ENCODE results near the gene ZRSR2. TPM values are rescaled to one million over a fixed set of nuclear protein-coding genes. Genes with fewer than 3 reads are reported as not detected.

ZRSR2 gene
- total and polyA plus RNA-seq, 9 of the 15 experiments (the other 6 are each of a cell fraction or from before 2014, with no cell fraction given): 3.5 to 19.5 (median 8.6) TPM

- peak; percentile 77; the same call in 1 of the 2 replicates for TF ChIP-seq ZBTB2 (IDR thresholded peaks at IDR 0.05)
- no peak for TF ChIP-seq TFE3 (CRISPR knock-in tag; IDR thresholded peaks at IDR 0.05)
- TF ChIP-seq NR0B1 (IDR thresholded peaks at IDR 0.05; ENCODE audit: partially characterized antibody): no peak
- peak; percentile 29; the same call in 1 of the 2 replicates for TF ChIP-seq ETV1 (tag; conservative IDR thresholded peaks at IDR 0.05; ENCODE audit: low read depth)
- no peak for TF ChIP-seq ZNF143 (CRISPR knock-in tag; IDR thresholded peaks at IDR 0.05)
- no peak for TF ChIP-seq ZNF57 (CRISPR knock-in tag; IDR thresholded peaks at IDR 0.05)
- TF ChIP-seq HES1 (IDR thresholded peaks at IDR 0.05; ENCODE audit: low read depth): no peak
- TF ChIP-seq ZSCAN32 (CRISPR knock-in tag; IDR thresholded peaks at IDR 0.05): no peak
- no peak for TF ChIP-seq OTX1 (CRISPR knock-in tag; IDR thresholded peaks at IDR 0.05)
- TF ChIP-seq RNF2 (IDR thresholded peaks at IDR 0.05): no peak
- TF ChIP-seq HDGF (IDR thresholded peaks at IDR 0.05): no peak
- no peak for TF ChIP-seq SNAPC5 (CRISPR knock-in tag; IDR thresholded peaks at IDR 0.05)
- TF ChIP-seq RNF219 (CRISPR knock-in tag; IDR thresholded peaks at IDR 0.05): no peak
- TF ChIP-seq HNRNPH1 (optimal IDR thresholded peaks at IDR 0.05; ENCODE audit: low read depth, low read length): no peak
- TF ChIP-seq GTF2B (IDR thresholded peaks at IDR 0.05; ENCODE audit: extremely low read depth, insufficient read length): no peak
- TF ChIP-seq TEAD1 (CRISPR knock-in tag; IDR thresholded peaks at IDR 0.05): no peak
- TF ChIP-seq TRIM25 (IDR thresholded peaks at IDR 0.05; ENCODE audit: borderline replicate concordance): no peak
Observed at GRCh38 chrX:15789979-15790768, at the start of gene ZRSR2 (continued).
